ENCODE data around the gene PGLYRP4.

The PGLYRP4 gene

GRCh38 chr1:153387785-153388184 is 39.1 kb upstream of the PGLYRP4 start:
- no peak for DNase-seq (ENCODE audit: extremely low read depth, low read depth)
- TF ChIP-seq CTCF (IDR thresholded peaks at IDR 0.05; ENCODE audit: low read depth, low read length), result no peak

DNA sequence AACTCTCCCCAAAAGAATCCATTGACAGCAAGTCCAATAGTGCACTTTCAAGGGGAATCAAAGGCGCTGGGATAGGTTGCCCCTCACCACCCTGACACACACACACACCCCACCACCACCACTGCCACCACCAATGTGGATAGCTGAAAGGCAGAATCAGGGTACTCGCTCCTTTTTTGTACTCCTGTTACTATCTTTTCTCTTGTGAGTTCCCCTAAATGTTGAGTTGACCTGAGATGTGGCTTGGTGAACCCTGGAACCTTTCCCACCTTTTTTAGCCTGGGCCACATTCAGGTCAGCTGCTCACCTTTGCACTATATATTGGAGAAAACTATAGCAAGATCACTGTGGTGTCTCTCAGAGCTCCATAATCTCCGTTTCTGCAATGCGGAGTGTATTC is 38.4 kb upstream of the PGLYRP4 start:
- no peak for DNase-seq (ENCODE audit: extremely low read depth, low read depth)
- no peak for TF ChIP-seq CTCF (IDR thresholded peaks at IDR 0.05; ENCODE audit: low read depth, low read length)

- no peak for DNase-seq (ENCODE audit: extremely low read depth, low read depth)
- TF ChIP-seq CTCF (IDR thresholded peaks at IDR 0.05; ENCODE audit: low read depth, low read length), result no peak
Observed at GRCh38 chr1:153386500-153386901, 37.9 kb upstream of the PGLYRP4 start.

DNA sequence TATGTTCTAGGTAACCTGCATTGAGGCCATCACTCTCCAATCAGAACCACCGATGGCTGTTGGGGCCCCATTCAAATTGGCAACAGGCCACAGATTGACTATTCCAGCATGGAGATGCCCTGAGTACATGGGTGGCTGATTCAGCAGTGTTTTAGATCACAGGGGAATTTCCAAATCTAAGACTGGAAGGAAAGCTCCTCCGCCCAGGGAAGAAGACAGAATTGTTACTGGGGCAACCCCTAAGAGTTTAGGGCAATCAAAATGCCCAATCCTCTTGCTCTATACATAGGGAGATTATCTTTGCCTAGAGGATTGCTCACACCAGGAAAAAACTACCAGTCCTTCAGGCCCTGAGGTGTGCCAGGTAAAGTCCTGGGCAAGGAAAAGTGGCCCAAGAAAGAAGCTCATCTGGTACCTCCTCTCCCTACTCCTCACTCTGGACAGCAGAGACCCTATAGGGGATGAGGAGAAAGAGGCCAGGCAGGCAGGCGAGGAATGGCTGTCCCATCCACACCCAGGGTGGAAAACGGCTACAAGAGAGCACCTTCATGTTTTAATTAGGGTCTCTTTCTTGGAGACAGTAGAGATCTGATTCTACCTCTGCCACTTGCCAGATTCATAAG is 36.4 kb upstream of the PGLYRP4 start:
- no peak for DNase-seq (ENCODE audit: extremely low read depth, low read depth)

GRCh38 chr1:153380711-153381110 is 32.1 kb upstream of the PGLYRP4 start:
- no peak for DNase-seq (ENCODE audit: extremely low read depth, low read depth)
- TF ChIP-seq CTCF (IDR thresholded peaks at IDR 0.05; ENCODE audit: low read depth, low read length), result no peak

More for the DNA sequence above, 36.4 kb upstream of the PGLYRP4 start:
- no peak for TF ChIP-seq CTCF (IDR thresholded peaks at IDR 0.05; ENCODE audit: low read depth, low read length)

DNA sequence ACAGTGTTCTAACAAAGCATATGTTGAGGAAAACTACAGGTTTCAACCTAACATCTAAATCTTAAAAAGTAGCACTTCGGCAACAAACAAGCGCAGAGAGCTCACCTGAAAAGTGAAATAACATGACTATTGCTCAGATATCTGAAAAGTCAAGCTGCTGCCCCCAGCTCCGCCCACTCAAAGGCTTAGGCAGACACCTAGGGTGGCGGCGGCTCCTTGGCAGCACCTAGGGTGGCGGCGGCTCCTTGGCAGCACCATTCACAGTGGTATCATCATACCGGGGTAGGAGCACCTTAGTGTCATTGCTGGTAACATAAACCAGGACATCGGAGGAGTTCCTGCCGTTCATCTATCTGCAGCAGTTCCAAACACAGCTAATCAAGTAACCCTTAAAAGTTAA is 30.9 kb upstream of the PGLYRP4 start:
- TF ChIP-seq CTCF (IDR thresholded peaks at IDR 0.05; ENCODE audit: low read depth, low read length), result no peak
- DNase-seq (ENCODE audit: extremely low read depth, low read depth), result no peak

DNA sequence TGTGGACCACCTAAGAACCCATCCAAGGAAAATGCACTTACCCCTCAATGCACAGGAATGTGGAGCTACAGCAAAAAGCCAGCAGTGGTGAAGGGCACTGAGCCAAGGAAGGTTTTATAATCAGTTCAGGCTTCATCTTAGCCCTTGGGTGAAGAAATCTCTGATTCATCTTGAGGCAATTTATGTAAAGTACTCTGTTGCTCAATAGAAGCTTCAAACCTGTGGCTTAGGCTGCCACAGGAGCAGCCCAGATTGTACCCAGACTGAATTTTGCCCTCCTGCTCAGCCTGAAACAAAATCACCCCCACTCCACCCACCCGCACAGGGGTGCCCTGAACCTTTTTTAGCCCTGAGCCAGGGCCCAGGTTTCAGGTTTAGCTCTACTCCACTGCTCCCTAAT is 26.9 kb upstream of the PGLYRP4 start, which contains the start of gene S100A12:
Gene S100A12 (minus strand): TSS at position 111 of the 400 bp plus-strand sequence. CDS start 1,029 bp downstream, outside the sequence.
- TF ChIP-seq CTCF (IDR thresholded peaks at IDR 0.05; ENCODE audit: low read depth, low read length), result no peak
- peak; percentile 44 for DNase-seq (ENCODE audit: extremely low read depth, low read depth)

All from AG09319 (cell line).